NCI-H146 treated with DMSO at 0.1 percent for 48 hours (cell line): ENCODE results near the gene NADSYN1.

Experiments
- DNase-seq: peaks from one replicate; lab custom pipeline; 2025; ENCODE audit not compliant: unreplicated experiment; lab: John Stamatoyannopoulos, UW

Gene NADSYN1

DNA sequence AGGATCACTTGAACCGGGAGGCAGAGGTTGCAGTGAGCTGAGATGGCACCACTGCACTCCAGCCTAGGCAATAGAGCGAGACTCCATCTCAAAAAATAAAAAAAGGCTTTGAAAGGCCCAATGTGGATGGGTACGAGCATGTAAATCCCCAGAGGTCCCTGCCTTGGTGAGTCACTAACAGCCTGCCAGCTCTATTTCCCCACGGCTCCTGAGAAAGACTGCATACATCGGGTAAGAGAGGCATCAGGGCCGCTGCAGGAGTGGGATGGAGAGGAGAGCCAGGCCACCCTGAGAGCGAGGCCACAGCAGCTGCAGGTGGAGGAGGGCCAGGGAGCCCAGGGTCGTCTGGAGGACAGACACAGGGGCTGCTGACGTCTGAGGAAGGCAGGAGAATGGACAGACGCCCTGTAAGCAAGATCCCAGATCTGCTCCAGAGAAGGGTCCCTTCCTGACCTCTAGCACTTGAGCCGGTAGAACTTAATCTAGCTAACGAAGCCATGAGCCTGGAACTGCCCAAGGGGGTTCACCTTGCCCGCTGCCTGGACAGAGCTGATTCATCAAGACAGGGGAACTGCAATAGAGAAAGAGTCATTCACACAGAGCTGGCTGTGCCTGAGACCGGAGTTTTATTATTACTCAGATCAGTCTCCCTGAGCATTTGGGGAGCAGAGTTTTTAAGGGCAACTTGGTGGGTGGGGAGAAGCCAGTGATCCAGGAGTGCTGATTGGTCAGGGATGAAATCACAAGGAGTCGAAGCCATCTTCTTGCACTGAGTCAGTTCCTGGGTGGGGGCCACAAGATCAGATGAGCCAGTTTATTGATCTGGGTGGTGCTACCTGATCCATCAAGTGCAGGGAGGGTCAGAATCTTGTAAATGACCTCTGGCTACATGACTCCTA is 90.1 kb downstream of the NADSYN1 start:
- no peak for DNase-seq

GRCh38 chr11:71543866-71544265 is 90.9 kb downstream of the NADSYN1 start:
- no peak for DNase-seq

- no peak for DNase-seq
Observed at GRCh38 chr11:71544525-71545214, 91.7 kb downstream of the NADSYN1 start.

GRCh38 chr11:71545405-71545966 is 92.5 kb downstream of the NADSYN1 start:
- DNase-seq: no peak

DNA sequence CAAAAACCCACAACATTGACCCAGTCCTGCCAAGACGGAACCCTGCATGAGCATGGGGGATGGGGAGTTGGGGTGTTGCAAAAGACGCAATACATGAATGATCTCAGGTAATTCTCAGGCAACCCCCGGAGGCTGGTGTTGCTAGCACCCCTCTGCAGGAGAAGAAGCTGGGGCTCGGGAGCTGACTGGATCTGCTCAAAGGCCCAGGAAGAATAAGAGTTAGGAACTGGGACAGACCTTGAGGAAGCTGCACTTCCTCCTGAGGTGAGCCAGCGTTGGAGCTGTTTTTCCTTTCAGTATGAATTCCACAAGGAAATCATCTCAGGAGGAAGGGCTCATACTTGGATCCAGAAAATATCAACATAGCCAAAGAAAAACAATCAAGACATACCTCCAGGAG is 95.1 kb downstream of the NADSYN1 start, which contains the start of gene KRTAP5-9:
Gene KRTAP5-9 (plus strand): TSS at position 301 of the 400 bp plus-strand sequence. CDS start 238 bp downstream, outside the sequence.
- DNase-seq: no peak

DNA sequence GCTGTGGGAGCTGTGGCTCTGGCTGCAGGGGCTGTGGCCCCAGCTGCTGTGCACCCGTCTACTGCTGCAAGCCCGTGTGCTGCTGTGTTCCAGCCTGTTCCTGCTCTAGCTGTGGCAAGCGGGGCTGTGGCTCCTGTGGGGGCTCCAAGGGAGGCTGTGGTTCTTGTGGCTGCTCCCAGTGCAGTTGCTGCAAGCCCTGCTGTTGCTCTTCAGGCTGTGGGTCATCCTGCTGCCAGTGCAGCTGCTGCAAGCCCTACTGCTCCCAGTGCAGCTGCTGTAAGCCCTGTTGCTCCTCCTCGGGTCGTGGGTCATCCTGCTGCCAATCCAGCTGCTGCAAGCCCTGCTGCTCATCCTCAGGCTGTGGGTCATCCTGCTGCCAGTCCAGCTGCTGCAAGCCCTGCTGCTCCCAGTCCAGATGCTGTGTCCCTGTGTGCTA is 95.7 kb downstream of the NADSYN1 start:
- DNase-seq: no peak
